GM12875 (cell line): ENCODE measurements around the gene NEURL3.

Experiments used
- H3K4me3 ChIP-seq: one replicate; pipeline ENCODE4 v1.5.1; 2011; ENCODE audit warnings: low read depth, low read length, control low read depth
- TF ChIP-seq, protein P1 (sequence below): IDR thresholded peaks from 2 replicates; pipeline ENCODE4 v1.5.1; 2011; ENCODE audit warnings: low read depth, mild to moderate bottlenecking, control low read depth, inconsistent platforms, low read length, moderate library complexity, borderline replicate concordance; ENCODE audit not compliant: insufficient read depth

The NEURL3 gene

DNA sequence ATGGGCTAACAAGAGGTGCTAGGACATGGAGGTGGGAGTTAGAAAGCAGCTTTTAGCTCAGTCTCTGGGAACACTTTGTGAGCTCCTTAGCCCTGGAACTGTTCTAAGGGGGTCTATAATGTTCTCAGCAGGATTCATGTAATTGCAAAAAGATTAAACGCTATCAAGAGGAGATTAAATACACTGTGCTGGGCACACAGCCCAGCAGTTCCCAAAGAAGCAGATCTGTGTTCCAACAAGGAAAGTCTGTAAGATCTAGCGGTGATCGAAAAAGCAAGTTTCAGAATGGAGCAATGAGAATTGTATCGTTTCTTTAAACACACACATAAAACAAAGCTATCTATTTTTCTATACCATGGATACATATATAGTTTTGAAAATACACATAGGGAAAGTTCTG, 29.0 kb upstream of the NEURL3 start:
- no peak overlapping the region for H3K4me3 ChIP-seq
- TF ChIP-seq, protein P1, sequence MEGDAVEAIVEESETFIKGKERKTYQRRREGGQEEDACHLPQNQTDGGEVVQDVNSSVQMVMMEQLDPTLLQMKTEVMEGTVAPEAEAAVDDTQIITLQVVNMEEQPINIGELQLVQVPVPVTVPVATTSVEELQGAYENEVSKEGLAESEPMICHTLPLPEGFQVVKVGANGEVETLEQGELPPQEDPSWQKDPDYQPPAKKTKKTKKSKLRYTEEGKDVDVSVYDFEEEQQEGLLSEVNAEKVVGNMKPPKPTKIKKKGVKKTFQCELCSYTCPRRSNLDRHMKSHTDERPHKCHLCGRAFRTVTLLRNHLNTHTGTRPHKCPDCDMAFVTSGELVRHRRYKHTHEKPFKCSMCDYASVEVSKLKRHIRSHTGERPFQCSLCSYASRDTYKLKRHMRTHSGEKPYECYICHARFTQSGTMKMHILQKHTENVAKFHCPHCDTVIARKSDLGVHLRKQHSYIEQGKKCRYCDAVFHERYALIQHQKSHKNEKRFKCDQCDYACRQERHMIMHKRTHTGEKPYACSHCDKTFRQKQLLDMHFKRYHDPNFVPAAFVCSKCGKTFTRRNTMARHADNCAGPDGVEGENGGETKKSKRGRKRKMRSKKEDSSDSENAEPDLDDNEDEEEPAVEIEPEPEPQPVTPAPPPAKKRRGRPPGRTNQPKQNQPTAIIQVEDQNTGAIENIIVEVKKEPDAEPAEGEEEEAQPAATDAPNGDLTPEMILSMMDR, result no peak

GRCh38 chr2:96533292-96534073, 28.3 kb upstream of the NEURL3 start:
- TF ChIP-seq, protein P1, result no peak
- H3K4me3 ChIP-seq, result no peak overlapping the region

- no peak overlapping the region for H3K4me3 ChIP-seq
- TF ChIP-seq, protein P1, result no peak
Measured at GRCh38 chr2:96532641-96533291, 27.6 kb upstream of the NEURL3 start.

DNA sequence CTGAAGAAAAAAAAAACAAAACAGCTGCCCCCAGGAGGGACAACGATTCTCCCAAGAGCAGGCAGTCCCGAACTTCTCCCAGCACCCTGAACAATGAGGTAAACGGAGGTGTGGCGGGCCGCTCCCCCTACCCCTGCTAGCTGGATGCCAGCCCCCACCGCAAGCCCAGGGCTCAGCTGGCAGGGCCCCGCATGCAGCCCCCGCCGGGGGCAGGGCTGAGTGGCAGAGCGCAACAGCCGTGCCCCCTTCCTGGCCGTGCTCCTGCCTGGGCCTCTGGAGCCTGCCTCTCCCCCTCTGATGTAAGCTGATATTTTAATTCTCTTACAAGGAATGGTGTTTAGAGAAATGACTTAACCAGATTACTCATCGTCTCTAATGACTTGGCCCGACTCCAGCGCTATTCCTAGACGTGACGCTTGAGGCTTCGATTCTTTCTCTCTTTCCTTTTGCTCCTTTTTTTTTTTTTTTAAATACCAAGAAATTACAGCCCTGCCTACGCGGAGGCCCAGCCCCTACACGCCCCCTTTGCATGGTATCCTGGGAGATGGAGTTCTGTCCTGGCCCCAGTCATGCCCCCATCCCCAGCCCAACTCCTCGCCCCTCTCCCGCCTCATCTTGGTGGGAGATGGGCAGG, 26.8 kb upstream of the NEURL3 start:
- peak overlapping the region; percentile 30 for H3K4me3 ChIP-seq
- TF ChIP-seq, protein P1, result no peak

GRCh38 chr2:96531366-96531765, 26.2 kb upstream of the NEURL3 start:
- TF ChIP-seq, protein P1, result no peak
- H3K4me3 ChIP-seq, result no peak overlapping the region

GRCh38 chr2:96530474-96531357, 25.6 kb upstream of the NEURL3 start:
- H3K4me3 ChIP-seq, result no peak overlapping the region

More at GRCh38 chr2:96530474-96531357, 25.6 kb upstream of the NEURL3 start:
- TF ChIP-seq, protein P1, result no peak
